Endodermal cell (in vitro differentiated cells): ENCODE data around the gene RAB44. TPM values are rescaled to one million over a fixed set of nuclear protein-coding genes. Genes with fewer than 3 reads are reported as not detected.

Experiments used
- DNase-seq: peaks from one replicate; pipeline ENCODE4 v3.0.0-alpha.2; 2017
- H3K27ac ChIP-seq: 2 replicates; pipeline ENCODE4 v1.5.1; 2013; ENCODE audit warnings: mild to moderate bottlenecking, low read depth, low read length, moderate library complexity
- H3K27me3 ChIP-seq: 2 replicates; pipeline ENCODE4 v1.6.1; 2013; ENCODE audit warnings: mild to moderate bottlenecking, low read length, moderate library complexity; ENCODE audit not compliant: insufficient read depth, control insufficient read depth, poor library complexity, severe bottlenecking
- H3K36me3 ChIP-seq: 2 replicates; pipeline ENCODE4 v1.7.0; 2013; ENCODE audit warnings: mild to moderate bottlenecking, low read length, moderate library complexity; ENCODE audit not compliant: control insufficient read depth, insufficient read depth
- H3K4me1 ChIP-seq: one replicate; pipeline ENCODE4 v1.7.0; 2013; ENCODE audit warnings: low read length; ENCODE audit not compliant: control insufficient read depth, insufficient read depth
- H3K4me3 ChIP-seq: 2 replicates; pipeline ENCODE4 v1.5.1; 2013; ENCODE audit warnings: mild to moderate bottlenecking, low read length, moderate library complexity
- H3K9ac ChIP-seq: 2 replicates; pipeline ENCODE4 v1.6.1; 2013; ENCODE audit warnings: mild to moderate bottlenecking, low read length, moderate library complexity; ENCODE audit not compliant: poor library complexity, severe bottlenecking; ENCODE audit errors: extremely low read depth
- H3K9me3 ChIP-seq: 2 replicates; pipeline ENCODE4 v1.6.1; 2013; ENCODE audit warnings: mild to moderate bottlenecking, low read length, moderate library complexity; ENCODE audit not compliant: control insufficient read depth
- H3K27ac Mint-ChIP-seq: 2 replicates; pipeline ENCODE4 v1.8.0; 2020; ENCODE audit warnings: mixed read lengths
- H3K27me3 Mint-ChIP-seq: 2 replicates; pipeline ENCODE4 v1.8.0; 2021; ENCODE audit warnings: mild to moderate bottlenecking, mixed read lengths; ENCODE audit not compliant: insufficient read depth
- H3K36me3 Mint-ChIP-seq: 2 replicates; pipeline ENCODE4 v1.8.0; 2020; ENCODE audit warnings: low read depth, mixed read lengths
- H3K4me1 Mint-ChIP-seq: 2 replicates; pipeline ENCODE4 v1.8.0; 2020; ENCODE audit warnings: mixed read lengths
- H3K4me3 Mint-ChIP-seq: 2 replicates; pipeline ENCODE4 v1.8.0; 2020; ENCODE audit warnings: mild to moderate bottlenecking, moderate library complexity, mixed read lengths
- H3K9me3 Mint-ChIP-seq: 2 replicates; pipeline ENCODE4 v1.8.0; 2020; ENCODE audit warnings: mild to moderate bottlenecking, mixed read lengths
- WGBS, 2 experiments: methylation state at CpG; one replicate each; pipeline versions ENCODE4 v1.1.5 to v1.1.7; 2013; ENCODE audit warnings: missing lambda C conversion rate in 2 of 2, mixed read lengths in 1 of 2; ENCODE audit not compliant: insufficient coverage in 1 of 2, insufficient read length in 1 of 2; 5-methylcytosine and 5-hydroxymethylcytosine counted together
- total RNA-seq, 2 donors: library from RNA; stranded (reverse); fragmentation: NEBNext Ultra II Directional in 1 of 2; extraction: Animal tissue kit (Norgen Biotek cat#: 25700) in 1 of 2; gene quantifications; 2 replicates in 1 of 2; 3 replicates in 1 of 2; pipeline ENCODE4 v1.2.1, GENCODE V29; 2021
- TF ChIP-seq, protein P1 (sequence below): fragments of 200-600 bp; sonication (generic); conservative IDR thresholded peaks from 2 replicates; pipeline ENCODE4 v1.5.0; 2021; ENCODE audit warnings: antibody characterized with exemption, mild to moderate bottlenecking

The RAB44 gene
- total RNA-seq, 2 donors from 2014 or later: not detected

DNA sequence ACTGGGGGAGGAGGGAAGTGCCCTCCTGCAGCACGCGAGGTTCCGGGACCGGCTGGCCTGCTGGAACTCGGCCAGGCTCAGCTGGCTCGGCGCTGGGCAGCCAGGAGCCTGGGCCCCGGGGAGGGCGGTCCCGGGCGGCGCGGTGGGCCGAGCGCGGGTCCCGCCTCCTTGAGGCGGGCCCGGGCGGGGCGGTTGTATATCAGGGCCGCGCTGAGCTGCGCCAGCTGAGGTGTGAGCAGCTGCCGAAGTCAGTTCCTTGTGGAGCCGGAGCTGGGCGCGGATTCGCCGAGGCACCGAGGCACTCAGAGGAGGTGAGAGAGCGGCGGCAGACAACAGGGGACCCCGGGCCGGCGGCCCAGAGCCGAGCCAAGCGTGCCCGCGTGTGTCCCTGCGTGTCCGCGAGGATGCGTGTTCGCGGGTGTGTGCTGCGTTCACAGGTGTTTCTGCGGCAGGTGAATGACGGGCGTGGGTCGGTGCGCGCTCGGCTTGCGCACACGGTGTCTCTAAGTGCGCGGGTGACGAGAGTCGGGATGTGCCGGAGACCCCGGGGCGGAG lies 19.1 kb upstream of the RAB44 start, which contains the start of gene CDKN1A:
Gene CDKN1A (plus strand): TSS at position 227 of the 555 bp plus-strand sequence. CDS start 5,388 bp downstream, outside the sequence.
- H3K9ac ChIP-seq: peak within 1 kb of the TSS; percentile 66

DNA sequence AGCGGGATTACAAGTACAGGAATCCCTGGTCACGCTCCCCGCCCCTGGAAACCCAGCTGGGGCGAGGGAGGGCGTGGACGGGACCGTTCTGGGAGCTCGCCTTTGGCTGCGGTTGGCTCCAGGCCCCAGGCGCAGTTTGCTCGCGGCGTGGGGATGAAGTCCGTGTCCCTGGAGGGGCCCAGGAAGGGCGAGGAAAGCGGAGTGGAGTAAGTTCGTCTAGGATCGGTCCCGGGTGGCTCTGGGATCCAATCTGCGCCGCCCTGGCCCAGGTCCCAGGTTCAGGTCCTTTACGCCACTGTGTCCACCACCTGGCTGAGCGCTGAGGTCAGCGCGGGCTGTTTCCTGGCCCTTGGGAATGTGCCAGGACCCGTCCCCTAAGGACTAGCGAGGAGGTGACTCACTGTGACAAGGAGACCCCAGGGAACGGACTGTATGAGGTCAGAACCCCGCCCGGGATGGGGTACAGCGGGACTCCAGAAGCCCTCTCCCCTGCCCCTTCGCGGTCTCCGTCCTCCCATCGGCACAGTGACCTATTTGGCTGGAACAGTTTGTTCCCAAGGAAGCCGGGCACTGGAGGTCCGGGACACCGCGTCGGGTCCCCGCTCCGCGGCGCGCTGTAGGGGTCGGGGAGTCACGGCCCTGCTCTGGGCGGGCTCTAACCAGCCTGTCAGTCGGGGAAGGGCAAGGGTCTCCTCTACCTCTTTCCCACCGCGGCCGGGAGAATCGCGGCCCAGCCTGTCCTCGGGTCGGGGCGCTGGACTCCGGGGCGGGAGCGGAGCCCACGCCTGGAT lies 18.4 kb upstream of the RAB44 start:
- Mint-ChIP-seq H3K27ac (peak overlapping the region; percentile 78), H3K4me1 (peaks cover 22% of the 10 kb centered on the region)

More for the DNA sequence above, 19.1 kb upstream of the RAB44 start, which contains the start of gene CDKN1A:
- Histone ChIP-seq H3K27me3 (peaks cover 39% of the 10 kb centered on the region), H3K27ac (peak within 1 kb of the TSS; percentile 57), H3K4me3 (peak within 1 kb of the TSS; percentile 82), H3K36me3 (no peaks in the 10 kb centered on the region), H3K9me3 (no peaks in the 10 kb centered on the region), H3K4me1 (peaks cover 5% of the 10 kb centered on the region)
- peak within 1 kb of the TSS; percentile 67 for H3K4me3 Mint-ChIP-seq
- peak; percentile 96 for DNase-seq
- TF ChIP-seq, protein P1, sequence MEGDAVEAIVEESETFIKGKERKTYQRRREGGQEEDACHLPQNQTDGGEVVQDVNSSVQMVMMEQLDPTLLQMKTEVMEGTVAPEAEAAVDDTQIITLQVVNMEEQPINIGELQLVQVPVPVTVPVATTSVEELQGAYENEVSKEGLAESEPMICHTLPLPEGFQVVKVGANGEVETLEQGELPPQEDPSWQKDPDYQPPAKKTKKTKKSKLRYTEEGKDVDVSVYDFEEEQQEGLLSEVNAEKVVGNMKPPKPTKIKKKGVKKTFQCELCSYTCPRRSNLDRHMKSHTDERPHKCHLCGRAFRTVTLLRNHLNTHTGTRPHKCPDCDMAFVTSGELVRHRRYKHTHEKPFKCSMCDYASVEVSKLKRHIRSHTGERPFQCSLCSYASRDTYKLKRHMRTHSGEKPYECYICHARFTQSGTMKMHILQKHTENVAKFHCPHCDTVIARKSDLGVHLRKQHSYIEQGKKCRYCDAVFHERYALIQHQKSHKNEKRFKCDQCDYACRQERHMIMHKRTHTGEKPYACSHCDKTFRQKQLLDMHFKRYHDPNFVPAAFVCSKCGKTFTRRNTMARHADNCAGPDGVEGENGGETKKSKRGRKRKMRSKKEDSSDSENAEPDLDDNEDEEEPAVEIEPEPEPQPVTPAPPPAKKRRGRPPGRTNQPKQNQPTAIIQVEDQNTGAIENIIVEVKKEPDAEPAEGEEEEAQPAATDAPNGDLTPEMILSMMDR: no peak
- H3K4me1 Mint-ChIP-seq: peaks cover 21% of the 10 kb centered on the region
- no peaks in the 10 kb centered on the region for H3K36me3 Mint-ChIP-seq
- H3K27me3 Mint-ChIP-seq: peaks cover 65% of the 10 kb centered on the region
- WGBS, 2 experiments: 1% methylated on average over 19 to 63 of the region's 63 CpGs
- H3K27ac Mint-ChIP-seq: peak within 1 kb of the TSS; percentile 78
- no peaks in the 10 kb centered on the region for H3K9me3 Mint-ChIP-seq

DNA sequence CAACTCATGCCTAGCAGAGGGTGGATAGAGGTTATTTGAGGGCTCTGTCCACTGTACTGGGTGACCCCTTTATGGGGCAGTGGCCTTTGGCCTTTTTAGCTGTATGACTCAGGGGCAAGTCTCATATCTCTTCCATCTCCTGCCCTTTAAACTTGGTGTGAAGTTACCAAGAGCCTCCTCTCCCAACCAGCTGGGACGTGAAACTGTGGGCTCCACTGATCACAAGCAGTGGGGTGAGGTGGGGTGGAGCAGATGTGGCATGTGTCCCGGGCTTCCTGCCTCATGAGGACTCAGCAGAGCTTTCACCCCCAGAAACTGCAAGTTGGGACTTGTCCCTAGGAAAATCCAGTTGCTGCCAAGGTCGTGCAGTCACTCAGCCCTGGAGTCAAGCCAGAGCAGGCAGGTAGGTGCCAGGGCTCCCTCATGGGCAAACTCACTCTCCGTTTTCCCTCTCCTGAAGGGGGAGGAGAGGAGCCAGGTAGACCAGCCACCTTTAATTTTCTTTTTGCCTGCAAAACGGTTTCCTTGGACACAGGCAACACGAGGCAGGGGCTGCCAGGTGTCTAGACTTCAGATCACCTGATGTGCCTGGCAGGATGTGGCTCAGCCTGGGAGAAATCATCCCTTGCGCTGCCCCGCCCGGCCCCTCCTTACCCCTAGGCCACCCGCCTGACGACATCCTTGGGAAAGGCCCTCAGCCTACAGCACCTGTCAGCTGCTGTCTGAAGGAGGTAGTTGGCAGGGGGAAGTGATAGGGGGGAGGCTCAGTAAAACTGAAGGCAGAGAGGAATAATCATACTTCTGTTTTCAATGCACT lies 15.1 kb upstream of the RAB44 start:
- Histone ChIP-seq H3K36me3 (peaks cover 8% of the 10 kb centered on the region), H3K27me3 (peaks cover 41% of the 10 kb centered on the region), H3K4me1 (peaks cover 3% of the 10 kb centered on the region), H3K9ac (no peak overlapping the region), H3K27ac (no peak overlapping the region), H3K4me3 (no peak overlapping the region), H3K9me3 (no peaks in the 10 kb centered on the region)
- WGBS, 2 experiments: 86 to 87% methylated on average over 3 to 11 of the region's 11 CpGs
- Mint-ChIP-seq H3K4me1 (peaks cover 14% of the 10 kb centered on the region), H3K27me3 (peaks cover 44% of the 10 kb centered on the region), H3K27ac (no peak overlapping the region), H3K36me3 (no peaks in the 10 kb centered on the region), H3K9me3 (no peaks in the 10 kb centered on the region), H3K4me3 (no peak overlapping the region)
- no peak for DNase-seq
- TF ChIP-seq, protein P1: no peak

More for the DNA sequence above, 18.4 kb upstream of the RAB44 start:
- no peaks in the 10 kb centered on the region for H3K9me3 Mint-ChIP-seq
- WGBS, 2 experiments: 1 to 3% methylated on average over 20 to 61 of the region's 61 CpGs
- TF ChIP-seq, protein P1: no peak
- peak overlapping the region; percentile 66 for H3K9ac ChIP-seq
- peaks cover 5% of the 10 kb centered on the region for H3K4me1 ChIP-seq
- peaks cover 58% of the 10 kb centered on the region for H3K27me3 Mint-ChIP-seq
- H3K27me3 ChIP-seq: peaks cover 41% of the 10 kb centered on the region
- H3K36me3 ChIP-seq: no peaks in the 10 kb centered on the region
- no peaks in the 10 kb centered on the region for H3K36me3 Mint-ChIP-seq
- H3K4me3 Mint-ChIP-seq: peak overlapping the region; percentile 67
- peak overlapping the region; percentile 82 for H3K4me3 ChIP-seq
- H3K27ac ChIP-seq: no peak overlapping the region
- DNase-seq: peak; percentile 80
- H3K9me3 ChIP-seq: no peaks in the 10 kb centered on the region
